NCI-H1092 treated with DMSO at 0.1 percent for 48 hours (cell line): ENCODE data around the gene MAGEL2.
A peak's percentile ranks its signal among the peaks of the same experiment; 100 is the strongest.

Experiments
- DNase-seq: peaks from one replicate; lab custom pipeline; 2025; lab: John Stamatoyannopoulos, UW

MAGEL2 gene

DNA sequence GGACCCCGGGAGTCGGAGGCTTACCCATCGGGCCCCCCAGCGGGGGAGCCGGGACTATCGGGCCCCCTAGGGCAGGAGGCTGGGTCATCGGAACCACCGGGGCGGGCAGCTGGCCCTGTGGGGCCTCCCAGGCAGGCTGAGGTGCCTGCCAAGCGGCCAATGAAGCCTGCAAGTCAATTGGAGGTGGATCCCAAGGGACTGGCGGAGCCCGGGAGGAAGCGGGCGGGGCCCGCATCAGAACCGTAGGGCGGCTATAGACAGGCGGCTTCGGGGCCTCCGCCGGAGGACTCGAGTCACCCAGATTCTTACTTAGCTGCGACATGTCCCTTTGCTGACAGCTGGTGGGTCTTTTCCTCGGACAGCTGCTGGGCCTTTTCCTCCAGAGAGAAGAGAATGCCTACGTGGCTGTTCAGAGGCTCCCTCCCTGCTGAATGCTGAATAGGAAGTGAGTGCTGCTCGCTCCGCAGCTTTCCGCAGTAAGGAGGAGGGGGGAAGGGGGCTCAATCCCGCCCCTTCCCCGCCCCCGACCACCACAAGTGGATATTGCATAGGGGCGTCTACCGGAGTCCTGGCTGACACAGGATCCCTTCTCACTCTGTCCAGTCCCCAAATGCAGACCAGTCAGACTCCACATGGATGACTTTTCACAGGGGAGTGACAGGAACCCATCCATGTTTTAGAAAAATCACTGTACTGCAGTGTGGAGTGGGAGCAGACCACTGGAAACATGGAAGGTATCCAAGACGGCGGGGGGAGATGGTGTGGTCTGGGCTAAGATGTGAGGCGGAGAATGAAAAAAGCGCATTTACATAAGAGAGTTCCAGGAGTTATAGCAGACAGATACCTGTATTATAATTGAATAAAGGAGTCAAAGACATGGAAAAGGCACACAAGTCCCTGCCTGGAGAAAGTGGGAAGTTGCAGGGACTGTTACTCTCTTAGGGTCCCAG is at the start of gene MAGEL2:
Gene MAGEL2, minus strand, starts transcription at position 447 of the 950 bp plus-strand sequence. Its CDS starts 125 bp downstream, at position 322.
- peak; percentile 36 for DNase-seq

GRCh38 chr15:23695282-23695681 is 47.6 kb upstream of the MAGEL2 start:
- DNase-seq = no peak

- DNase-seq = no peak
Observed at GRCh38 chr15:23694592-23694991, 46.9 kb upstream of the MAGEL2 start.

- DNase-seq = peak; percentile 7
Observed at GRCh38 chr15:23690450-23690852, 42.8 kb upstream of the MAGEL2 start.

DNA sequence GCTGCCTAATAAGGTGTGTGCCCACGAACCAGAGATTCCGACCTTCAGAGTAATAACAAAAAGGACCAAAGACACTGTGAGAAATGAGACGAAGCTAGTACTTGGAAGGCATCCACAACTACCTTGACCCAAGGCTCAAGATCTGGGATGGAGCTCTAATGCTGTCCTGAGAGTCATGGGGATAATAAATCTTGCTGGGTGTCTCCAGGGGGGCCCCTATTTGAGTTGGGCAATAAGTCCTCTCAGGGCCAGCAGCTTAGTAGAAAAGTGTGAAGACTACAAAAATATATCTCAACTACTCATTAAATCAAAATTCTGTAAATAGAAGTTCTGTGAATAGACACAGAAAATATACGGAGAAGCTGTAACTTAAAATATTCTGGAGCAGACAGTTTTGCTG is 42.3 kb upstream of the MAGEL2 start:
- DNase-seq = no peak

GRCh38 chr15:23687143-23687470 is 39.4 kb upstream of the MAGEL2 start, which contains the start of gene NDN:
Gene NDN (minus strand): TSS chr15:23687305. CDS start chr15:23687217, 88 bp downstream.
- DNase-seq = no peak

- DNase-seq = no peak
Observed at GRCh38 chr15:23686466-23687142, 38.9 kb upstream of the MAGEL2 start.

DNA sequence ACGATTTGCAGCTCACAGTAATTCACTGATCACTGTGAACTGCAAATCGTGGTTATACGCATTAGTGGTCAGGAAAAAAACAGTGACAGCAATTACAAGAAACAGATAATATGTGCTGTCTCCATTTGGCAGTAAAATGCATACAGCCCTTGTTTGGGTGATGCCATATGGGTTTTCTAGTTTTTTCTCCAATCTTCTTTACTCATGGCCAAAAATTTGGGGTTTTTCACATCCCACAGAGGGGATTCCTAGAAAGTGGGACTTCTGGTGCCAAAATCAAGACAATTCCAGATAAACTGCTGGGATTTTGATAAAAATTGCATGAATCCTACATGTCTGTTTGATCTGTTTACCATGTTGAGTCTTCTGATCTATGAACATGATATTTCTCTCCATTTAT is 23.8 kb upstream of the MAGEL2 start:
- no peak for DNase-seq

GRCh38 chr15:23670970-23671369 is 23.3 kb upstream of the MAGEL2 start:
- no peak for DNase-seq

- no peak for DNase-seq
Observed at GRCh38 chr15:23663232-23663631, 15.6 kb upstream of the MAGEL2 start.

GRCh38 chr15:23648920-23649515 is 1.4 kb upstream of the MAGEL2 start:
- DNase-seq = peak; percentile 21

- no peak for DNase-seq
Observed at GRCh38 chr15:23647001-23647295, 719 bp downstream of the MAGEL2 start.

GRCh38 chr15:23646165-23647000 is 1.3 kb downstream of the MAGEL2 start:
- no peak for DNase-seq

GRCh38 chr15:23645371-23646164 is 2.1 kb downstream of the MAGEL2 start:
- DNase-seq = no peak

- no peak for DNase-seq
Observed at GRCh38 chr15:23644829-23645228, 2.8 kb downstream of the MAGEL2 start.

- peak; percentile 51 for DNase-seq
Observed at GRCh38 chr15:23642413-23643044, 5.1 kb downstream of the MAGEL2 start.

DNA sequence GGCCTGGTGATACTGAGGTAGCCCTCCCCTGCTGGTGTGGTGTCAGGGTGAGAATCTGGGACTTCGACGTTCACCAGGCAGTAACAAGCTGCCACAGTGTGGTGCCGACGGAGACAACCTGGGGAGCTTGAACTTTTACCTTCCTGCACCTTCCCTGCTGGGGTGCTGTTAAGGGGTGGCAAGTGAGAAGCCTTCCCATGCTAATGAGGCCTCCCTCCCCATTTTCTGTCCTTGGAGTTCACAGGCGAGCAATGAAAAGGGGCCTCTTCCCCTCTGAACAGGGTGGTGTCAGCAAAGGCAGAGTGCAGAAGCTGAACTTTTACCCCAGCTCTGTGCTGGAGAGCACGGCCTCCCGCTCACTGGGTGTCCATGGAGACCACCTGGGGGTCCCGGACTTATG is 13.5 kb downstream of the MAGEL2 start:
- no peak for DNase-seq

DNA sequence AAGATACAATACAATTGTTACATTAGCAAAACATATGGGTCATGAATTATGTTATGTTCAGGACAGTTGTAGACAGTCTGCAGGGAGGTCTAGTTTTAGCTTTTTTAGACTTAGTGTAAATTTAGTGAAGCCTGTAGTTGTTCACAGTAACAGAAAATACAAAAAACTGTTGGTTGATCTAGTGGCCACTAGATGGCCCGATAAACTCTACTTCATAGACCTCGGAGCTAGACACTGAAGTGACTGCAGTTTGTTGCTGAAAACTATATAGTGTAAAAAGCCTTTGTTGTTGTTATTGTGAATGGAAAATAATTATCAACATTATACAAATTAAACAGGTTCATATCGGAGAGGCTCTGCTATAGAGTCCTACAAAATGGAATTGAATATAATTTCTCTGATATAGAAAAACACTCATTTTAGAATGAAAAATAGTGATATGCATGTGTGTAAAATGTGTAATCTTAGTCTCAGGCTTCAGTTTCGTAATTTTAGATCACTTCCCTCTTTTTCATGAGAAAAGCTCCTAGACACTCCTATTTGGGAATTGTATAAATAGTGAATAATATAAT is 18.3 kb downstream of the MAGEL2 start:
- DNase-seq = peak; percentile 22

GRCh38 chr15:23628612-23629233 is 18.9 kb downstream of the MAGEL2 start:
- DNase-seq = no peak

- DNase-seq = no peak
Observed at GRCh38 chr15:23616536-23616935, 31.1 kb downstream of the MAGEL2 start.
